H1 (cell line): ENCODE measurements around the gene SCNM1. TPM values are rescaled to one million over a fixed set of nuclear protein-coding genes. Genes with fewer than 3 reads are reported as not detected.

Experiments used
- CTCF ChIA-PET: fragments of 300-600 bp; sonication (Branson Sonifier 250); formaldehyde crosslinking; loops from one replicate; lab custom pipeline; 2021; ENCODE audit not compliant: partially characterized antibody; lab: Charles Lee
- POLR2A ChIA-PET: fragments of 300-600 bp; sonication (Branson Sonifier 250); formaldehyde crosslinking; loops from one replicate; lab custom pipeline; 2021; ENCODE audit warnings: inconsistent platforms; ENCODE audit not compliant: partially characterized antibody; lab: Charles Lee
- DNase-seq, 2 experiments: peaks; one replicate each; pipeline versions ENCODE4 v3.0.0 to v3.0.0-alpha.2; 2010 to 2022; ENCODE audit warnings: low spot score in 2 of 2, low read depth in 1 of 2, mixed read lengths in 1 of 2
- FAIRE-seq: peaks from 2 replicates; lab custom pipeline; 2011; peaks lifted over from hg19 to GRCh38; lab: Jason Lieb, UNC
- H2AFZ ChIP-seq: 2 replicates; pipeline ENCODE4 v1.8.1; 2012; ENCODE audit warnings: low read length, inconsistent platforms
- H2AK5ac ChIP-seq: 2 replicates; pipeline ENCODE4 v1.6.1; 2013; ENCODE audit warnings: low read depth, low read length
- H2BK120ac ChIP-seq: replicated peaks from 2 replicates; pipeline ENCODE3; 2013; ENCODE audit warnings: low read depth, low read length, inconsistent platforms
- H2BK12ac ChIP-seq: 2 replicates; pipeline ENCODE4 v1.6.1; 2013; ENCODE audit warnings: low read depth, low read length
- H2BK15ac ChIP-seq: 2 replicates; pipeline ENCODE4 v1.6.1; 2013; ENCODE audit warnings: low read length
- H2BK20ac ChIP-seq: 2 replicates; pipeline ENCODE4 v1.6.1; 2013; ENCODE audit warnings: low read length
- H2BK5ac ChIP-seq: 2 replicates; pipeline ENCODE4 v1.6.1; 2013; ENCODE audit warnings: low read depth, low read length
- H3K14ac ChIP-seq: 2 replicates; pipeline ENCODE4 v1.6.1; 2013; ENCODE audit warnings: inconsistent platforms; ENCODE audit not compliant: insufficient read length
- H3K18ac ChIP-seq: 2 replicates; pipeline ENCODE4 v1.6.1; 2013; ENCODE audit warnings: low read length; ENCODE audit errors: extremely low read depth
- H3K23ac ChIP-seq: 2 replicates; pipeline ENCODE4 v1.6.1; 2013; ENCODE audit warnings: inconsistent platforms; ENCODE audit not compliant: insufficient read length
- H3K23me2 ChIP-seq: 2 replicates; pipeline ENCODE4 v1.6.1; 2013; ENCODE audit warnings: low read depth, low read length
- H3K27ac ChIP-seq: 2 replicates; pipeline ENCODE4 v1.6.1; 2011; ENCODE audit warnings: low read depth, low read length, inconsistent platforms
- H3K27me3 ChIP-seq, 4 experiments: replicated peaks in 1 of 4; 1 replicate in 1 of 4; 2 replicates in 3 of 4; pipeline versions ENCODE4 v1.6.1 to v1.8.1; 2011 to 2013; ENCODE audit warnings: low read length in 3 of 4, mild to moderate bottlenecking in 3 of 4, inconsistent platforms in 2 of 4, mixed read lengths in 2 of 4, moderate library complexity in 1 of 4; ENCODE audit not compliant: control insufficient read depth in 3 of 4, insufficient read depth in 3 of 4; ENCODE audit errors: extremely low read depth in 1 of 4
- H3K36me3 ChIP-seq, 4 experiments: 2 replicates each; pipeline versions ENCODE4 v1.6.1 to v1.8.1; 2011 to 2013; ENCODE audit warnings: mild to moderate bottlenecking in 4 of 4, low read length in 3 of 4, moderate library complexity in 2 of 4, control low read depth in 1 of 4, inconsistent platforms in 1 of 4; ENCODE audit not compliant: insufficient read depth in 4 of 4, control insufficient read depth in 2 of 4
- H3K4ac ChIP-seq: replicated peaks from 2 replicates; pipeline ENCODE3; 2013; ENCODE audit warnings: low read length, low read depth, mixed read lengths, inconsistent platforms; ENCODE audit not compliant: insufficient read length
- H3K4me1 ChIP-seq, 4 experiments: replicated peaks in 1 of 4; 1 replicate in 1 of 4; 2 replicates in 3 of 4; pipeline versions ENCODE4 v1.6.1 to v1.8.1; 2011 to 2013; ENCODE audit warnings: low read length in 3 of 4, inconsistent platforms in 2 of 4, mixed read lengths in 1 of 4; ENCODE audit not compliant: insufficient read depth in 4 of 4, control insufficient read depth in 3 of 4
- H3K4me2 ChIP-seq, 2 experiments: 2 replicates each; pipeline versions ENCODE4 v1.6.1 to v1.8.1; 2011 to 2013; ENCODE audit warnings: low read depth in 2 of 2, low read length in 2 of 2, control low read depth in 1 of 2, inconsistent platforms in 1 of 2, mild to moderate bottlenecking in 1 of 2; ENCODE audit not compliant: insufficient read depth in 1 of 2
- H3K4me3 ChIP-seq, 4 experiments: fragments of 200-600, 300-600 bp in 1 of 4; sonication (generic), shearing (Covaris generic), sonication (Bioruptor Twin) in 1 of 4; 2 replicates each; pipeline versions ENCODE4 v1.5.1 to v1.8.1; 2011 to 2016; ENCODE audit warnings: low read length in 4 of 4, low read depth in 3 of 4, control low read depth in 2 of 4, inconsistent platforms in 2 of 4, mild to moderate bottlenecking in 2 of 4, mixed read lengths in 1 of 4, moderate library complexity in 1 of 4; ENCODE audit not compliant: insufficient read depth in 2 of 4; ENCODE audit errors: extremely low read depth in 1 of 4
- H3K56ac ChIP-seq: replicated peaks from 2 replicates; pipeline ENCODE3; 2013; ENCODE audit warnings: low read depth, mild to moderate bottlenecking, mixed read lengths, low read length, inconsistent platforms; ENCODE audit not compliant: insufficient read length
- H3K79me1 ChIP-seq: 2 replicates; pipeline ENCODE4 v1.6.1; 2013; ENCODE audit warnings: low read depth, low read length, control low read depth
- H3K79me2 ChIP-seq, 2 experiments: 2 replicates each; pipeline versions ENCODE4 v1.6.1 to v1.8.1; 2012 to 2013; ENCODE audit warnings: low read length in 2 of 2, mild to moderate bottlenecking in 2 of 2, inconsistent platforms in 1 of 2; ENCODE audit not compliant: insufficient read depth in 2 of 2, control insufficient read depth in 1 of 2
- H3K9ac ChIP-seq, 4 experiments: replicated peaks in 1 of 4; 1 replicate in 1 of 4; 2 replicates in 3 of 4; pipeline versions ENCODE4 v1.6.1 to v1.8.1; 2011 to 2013; ENCODE audit warnings: low read depth in 3 of 4, low read length in 3 of 4, control low read depth in 2 of 4, mild to moderate bottlenecking in 2 of 4, moderate library complexity in 2 of 4, inconsistent platforms in 1 of 4; ENCODE audit errors: extremely low read depth in 1 of 4
- H3K9me3 ChIP-seq, 2 experiments: 2 replicates each; pipeline versions ENCODE4 v1.6.1 to v1.8.1; 2012 to 2013; ENCODE audit warnings: mild to moderate bottlenecking in 2 of 2, moderate library complexity in 2 of 2, control low read depth in 1 of 2, inconsistent platforms in 1 of 2, low read depth in 1 of 2, low read length in 1 of 2, mixed read lengths in 1 of 2; ENCODE audit not compliant: insufficient read depth in 2 of 2
- H4K20me1 ChIP-seq, 2 experiments: replicated peaks in 1 of 2; 2 replicates each; pipeline versions ENCODE3 to v1.8.1; 2011 to 2013; ENCODE audit warnings: inconsistent platforms in 2 of 2, low read length in 2 of 2, mild to moderate bottlenecking in 1 of 2; ENCODE audit not compliant: insufficient read depth in 2 of 2, control insufficient read depth in 1 of 2
- H4K5ac ChIP-seq: 2 replicates; pipeline ENCODE4 v1.6.1; 2013; ENCODE audit warnings: low read length, low read depth, mixed read lengths, inconsistent platforms; ENCODE audit not compliant: insufficient read length
- H4K8ac ChIP-seq: 2 replicates; pipeline ENCODE4 v1.8.0; 2013; ENCODE audit warnings: mild to moderate bottlenecking, moderate library complexity, low read length, inconsistent platforms; ENCODE audit not compliant: insufficient read depth; ENCODE audit errors: extremely low read depth
- H4K91ac ChIP-seq: replicated peaks from 2 replicates; pipeline ENCODE3; 2013; ENCODE audit warnings: low read length, mixed read lengths, inconsistent platforms; ENCODE audit not compliant: insufficient read length
- CEBPB ChIP-seq: IDR thresholded peaks from 2 replicates; pipeline ENCODE4 v1.6.1; 2012; ENCODE audit warnings: low read depth, low read length
- CHD1 ChIP-seq: IDR thresholded peaks from 2 replicates; pipeline ENCODE4 v1.6.1; 2012; ENCODE audit warnings: low read depth, low read length, improper control_type of control experiment
- KDM4A ChIP-seq: IDR thresholded peaks from one replicate; pipeline ENCODE4 v1.7.1; 2012; ENCODE audit warnings: low read depth, mild to moderate bottlenecking, moderate library complexity, low read length, inconsistent platforms; ENCODE audit not compliant: severe bottlenecking
- RNF2 ChIP-seq: fragments of 200-900, 300-1000 bp; sonication (generic); IDR thresholded peaks from 2 replicates; pipeline ENCODE4 v1.7.1; 2016; ENCODE audit warnings: borderline replicate concordance, low read depth, mild to moderate bottlenecking, antibody characterized with exemption, low read length; ENCODE audit not compliant: poor library complexity, severe bottlenecking; ENCODE audit errors: missing control alignments
- RXRA ChIP-seq: IDR thresholded peaks from 2 replicates; pipeline ENCODE4 v1.6.1; 2011; ENCODE audit warnings: low read depth, mild to moderate bottlenecking, low read length, moderate library complexity; ENCODE audit not compliant: insufficient read depth
- SP1 ChIP-seq: IDR thresholded peaks from 2 replicates; pipeline ENCODE4 v1.6.1; 2011; ENCODE audit warnings: low read depth, low read length
- SUZ12 ChIP-seq: fragments of 200-600 bp; sonication (generic); IDR thresholded peaks from 2 replicates; pipeline ENCODE4 v1.6.1; 2012; ENCODE audit warnings: mild to moderate bottlenecking, inconsistent platforms, low read length, moderate library complexity, mixed read lengths
- TCF12 ChIP-seq: IDR thresholded peaks from 2 replicates; pipeline ENCODE4 v1.6.1; 2011; ENCODE audit warnings: low read depth, mild to moderate bottlenecking, low read length
- WGBS, 2 experiments: shearing (Covaris generic) in 1 of 2; methylation state at CpG; one replicate each; pipeline versions ENCODE4 v1.1.6 to v1.1.7; 2013 to 2015; ENCODE audit warnings: low lambda C conversion rate in 2 of 2, mixed read lengths in 2 of 2, inconsistent platforms in 1 of 2, low coverage in 1 of 2, missing lambda C conversion rate in 1 of 2; ENCODE audit not compliant: insufficient replicate concordance in 2 of 2, insufficient coverage in 1 of 2, insufficient read length in 1 of 2; ENCODE audit errors: extremely low coverage in 1 of 2, missing lambda C conversion rate in 1 of 2; 5-methylcytosine and 5-hydroxymethylcytosine counted together
- polyA plus RNA-seq, 7 experiments: library from polyadenylated mRNA; depleted of rRNA in 3 of 7; stranded (reverse) in 5 of 7; unstranded in 2 of 7; fragments of >200 nt in 5 of 7; fragments of 200-250 nt in 2 of 7; gene quantifications; 1 replicate in 5 of 7; 2 replicates in 1 of 7; 4 replicates in 1 of 7; pipeline versions ENCODE4 v1.2.1 to v1.2.3, GENCODE V29; 2011 to 2013; ENCODE audit warnings: missing spikeins in 2 of 7, mixed read lengths in 2 of 7
- total RNA-seq: library from RNA; stranded (reverse); fragmentation: NEBNext Ultra II Directional; extraction: Animal tissue kit (Norgen Biotek cat#: 25700); gene quantifications from 2 replicates; pipeline ENCODE4 v1.2.1, GENCODE V29; 2021
- TF ChIP-seq, protein P1 (sequence below): IDR thresholded peaks from 2 replicates; pipeline ENCODE4 v1.6.1; 2012; ENCODE audit warnings: low read length, inconsistent platforms

The SCNM1 gene
- total and polyA plus RNA-seq, 2 of the 8 experiments (the other 6 are each of a cell fraction or from before 2014, with no cell fraction given): 13.6 to 46.2 TPM

DNA sequence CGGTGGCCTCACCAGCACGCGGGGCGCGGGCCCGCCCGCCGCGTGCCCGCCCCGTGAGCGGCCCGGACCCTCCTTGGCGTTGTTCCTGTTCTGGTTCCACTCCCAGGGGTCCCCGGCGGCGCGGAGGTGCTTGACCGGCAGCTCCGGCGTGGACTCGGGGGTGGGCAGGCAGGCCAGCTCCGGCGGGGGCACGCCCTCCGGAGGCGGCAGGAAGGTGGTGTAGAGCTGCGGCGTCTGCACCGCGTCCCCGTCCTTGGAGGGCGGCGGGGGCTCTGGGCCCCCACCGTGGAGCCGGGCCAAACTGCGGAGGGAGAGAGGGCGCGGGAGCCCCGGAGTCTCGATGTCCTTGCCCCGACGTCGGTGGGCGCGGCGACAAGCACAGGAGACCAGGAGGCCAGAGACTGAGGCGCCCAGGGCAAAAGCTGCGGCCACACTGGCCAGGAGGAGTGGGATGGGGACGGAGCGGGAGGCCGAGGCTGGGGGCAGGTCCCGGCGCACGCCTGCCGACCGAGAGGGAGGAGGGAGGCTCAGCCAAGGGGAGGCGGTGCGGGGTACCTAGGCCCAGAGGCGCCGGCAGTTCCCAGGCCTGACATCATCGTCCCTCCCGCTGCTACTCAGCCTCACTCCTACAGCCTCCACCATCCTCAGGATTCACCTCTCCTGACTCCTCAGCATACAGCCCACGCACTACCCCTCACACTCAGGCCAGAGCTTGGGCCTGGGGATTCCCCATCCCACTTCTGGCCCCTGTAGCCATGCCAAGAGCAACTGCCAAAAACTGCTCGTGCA is 32.7 kb upstream of the SCNM1 start:
- DNase-seq (peak in 1 of 2 experiments; percentile 74), FAIRE-seq (no peak)
- no peak overlapping the region for H4K5ac ChIP-seq
- WGBS, 2 experiments: 8% methylated on average over 50 of the region's 65 CpGs; no CpG with 5 or more reads in 1 of the 2 experiments
- H3K79me1 ChIP-seq: no peaks in the 10 kb centered on the region
- H3K27me3 ChIP-seq: peaks cover 0 to 28% (median 20%) of the 10 kb centered on the region in 4 experiments; a peak in 5 of 7 replicates
- H2BK15ac ChIP-seq: no peak overlapping the region
- no peak overlapping the region for H3K14ac ChIP-seq
- peak overlapping the region; percentile 60 for H3K18ac ChIP-seq
- peaks cover 0 to 6% (median 2%) of the 10 kb centered on the region in 4 experiments; a peak in 2 of 8 replicates for H3K36me3 ChIP-seq
- POLR2A ChIA-PET: interaction anchor here (0.5 to 9.8 kb wide), 8 partner anchors 11 to 126 kb away, joined by 3 to 124 read pairs (median 4); partner anchors contain the start of genes C1orf56, MINDY1, SEMA6C and VPS72
- H2AFZ ChIP-seq: no peak overlapping the region
- no peak overlapping the region for H3K23ac ChIP-seq
- no peak overlapping the region; the same call in 1 of the 2 replicates for H2BK12ac ChIP-seq
- peaks cover 3 to 4% of the 10 kb centered on the region in 2 experiments for H4K20me1 ChIP-seq
- peaks cover 0 to 12% (median 8%) of the 10 kb centered on the region in 4 experiments; a peak in 5 of 7 replicates for H3K4me1 ChIP-seq
- peak overlapping the region; percentile 62 for H4K8ac ChIP-seq
- H3K23me2 ChIP-seq: peaks cover 15% of the 10 kb centered on the region
- H3K9me3 ChIP-seq: no peaks in the 10 kb centered on the region
- H2AK5ac ChIP-seq: no peak overlapping the region
- no peak overlapping the region for H2BK120ac ChIP-seq
- H3K4me2 ChIP-seq: peak overlapping the region; percentile 84 to 90
- H2BK20ac ChIP-seq: no peak overlapping the region
- peak overlapping the region in 2 of 4 experiments; percentile 9 to 61; a peak in 2 of 7 replicates for H3K9ac ChIP-seq
- H3K79me2 ChIP-seq: no peaks in the 10 kb centered on the region
- H3K27ac ChIP-seq: no peak overlapping the region
- no peak overlapping the region for H4K91ac ChIP-seq
- CTCF ChIA-PET: interaction anchor here (0.7 to 7.9 kb wide), 7 partner anchors 9 to 62 kb away, joined by 3 to 94 read pairs (median 3); partner anchors contain the start of genes GABPB2 and TNFAIP8L2
- H3K4ac ChIP-seq: no peak overlapping the region
- H3K4me3 ChIP-seq: peak overlapping the region; percentile 36 to 64 (median 44)
- no peak overlapping the region for H3K56ac ChIP-seq
- H2BK5ac ChIP-seq: no peak overlapping the region
- TF ChIP-seq RNF2 (no peak), KDM4A (peak; percentile 31), SUZ12 (0 out of 2 replicates have a peak, but pooled peaks have one; percentile 18), SP1 (no peak), CEBPB (no peak), CHD1 (no peak), TCF12 (no peak), RXRA (no peak)
- TF ChIP-seq, protein P1, sequence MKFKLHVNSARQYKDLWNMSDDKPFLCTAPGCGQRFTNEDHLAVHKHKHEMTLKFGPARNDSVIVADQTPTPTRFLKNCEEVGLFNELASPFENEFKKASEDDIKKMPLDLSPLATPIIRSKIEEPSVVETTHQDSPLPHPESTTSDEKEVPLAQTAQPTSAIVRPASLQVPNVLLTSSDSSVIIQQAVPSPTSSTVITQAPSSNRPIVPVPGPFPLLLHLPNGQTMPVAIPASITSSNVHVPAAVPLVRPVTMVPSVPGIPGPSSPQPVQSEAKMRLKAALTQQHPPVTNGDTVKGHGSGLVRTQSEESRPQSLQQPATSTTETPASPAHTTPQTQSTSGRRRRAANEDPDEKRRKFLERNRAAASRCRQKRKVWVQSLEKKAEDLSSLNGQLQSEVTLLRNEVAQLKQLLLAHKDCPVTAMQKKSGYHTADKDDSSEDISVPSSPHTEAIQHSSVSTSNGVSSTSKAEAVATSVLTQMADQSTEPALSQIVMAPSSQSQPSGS: no peak
